ENCODE data around the gene SUPT4H1.
A peak's percentile ranks its signal among the peaks of the same experiment; 100 is the strongest.

Gene SUPT4H1

DNA sequence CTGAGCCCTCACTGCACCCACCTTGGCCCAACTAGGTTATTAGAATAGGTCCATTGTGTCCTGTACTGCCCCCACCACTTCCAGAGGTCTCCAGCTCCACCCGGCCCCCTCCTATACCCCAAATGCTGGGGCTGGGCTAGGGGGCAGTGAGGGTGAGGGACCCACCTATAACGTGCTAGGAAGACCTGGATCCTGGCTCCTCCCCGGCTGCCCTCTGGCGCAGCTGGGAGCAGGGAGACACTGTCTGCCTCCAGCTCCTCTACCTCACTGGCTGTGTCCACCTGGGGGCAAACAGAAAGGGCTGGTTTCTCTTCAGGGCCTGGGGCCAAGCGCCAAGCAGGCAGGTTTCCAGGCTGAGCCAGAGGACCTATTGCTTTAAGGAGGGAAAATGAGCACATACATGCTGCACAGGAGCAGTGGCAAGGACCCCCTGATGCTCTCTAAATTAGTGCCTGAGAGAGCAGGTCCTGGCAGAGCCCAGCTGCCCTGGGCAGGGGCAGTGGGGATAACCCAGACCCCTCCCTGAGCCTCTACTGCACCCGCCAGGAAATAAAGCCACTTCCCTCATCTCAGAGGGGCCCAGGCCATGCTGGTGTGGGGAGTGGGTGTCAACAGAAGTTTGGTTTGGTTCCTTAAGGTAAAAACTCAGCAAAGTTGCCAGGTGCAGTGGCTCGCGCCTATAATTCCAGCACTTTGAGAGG, 35.6 kb downstream of the SUPT4H1 start:
- DNase-seq: no peak

DNA sequence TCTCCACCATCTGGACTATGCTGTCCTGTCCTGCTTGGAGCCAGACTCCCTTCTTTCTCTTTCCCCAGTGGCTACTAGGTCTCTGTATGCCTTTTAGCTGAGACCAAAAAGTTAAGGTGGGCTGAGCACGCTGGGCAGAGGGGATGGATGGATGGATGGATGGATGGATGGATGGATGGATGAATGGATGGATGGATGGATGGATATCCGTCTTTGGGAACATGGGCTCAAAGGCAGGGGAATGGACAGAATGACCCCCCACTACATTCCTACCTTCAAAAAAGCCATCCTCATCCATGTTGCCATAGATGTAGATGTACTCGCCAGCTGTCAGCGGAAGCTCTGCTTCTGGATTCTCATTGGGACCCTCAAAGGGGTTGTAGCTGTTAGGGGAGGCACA, 36.3 kb downstream of the SUPT4H1 start:
- DNase-seq: no peak

- no peak for DNase-seq
These were observed 36.7 kb downstream of the SUPT4H1 start for GRCh38 chr17:58315281-58315711.

DNA sequence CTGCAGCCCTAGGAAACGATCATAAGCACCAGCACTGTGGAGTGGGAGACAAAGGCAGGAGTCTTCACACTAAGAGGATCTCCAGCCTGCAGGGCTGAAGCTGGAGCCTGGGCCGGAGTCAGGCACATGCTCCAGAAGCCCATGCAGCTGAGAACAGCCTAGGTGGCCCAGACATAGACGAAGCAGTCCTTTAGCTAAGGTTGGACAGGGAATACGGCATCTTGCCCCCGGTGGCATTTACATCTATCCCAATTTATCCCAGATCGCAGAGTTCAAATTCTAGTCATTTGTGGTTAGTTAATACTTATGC, 37.3 kb downstream of the SUPT4H1 start:
- DNase-seq: no peak

- DNase-seq: no peak
These were observed 37.9 kb downstream of the SUPT4H1 start for GRCh38 chr17:58313815-58314705.

- DNase-seq: no peak
These were observed 39.2 kb downstream of the SUPT4H1 start for GRCh38 chr17:58312829-58313228.

DNA sequence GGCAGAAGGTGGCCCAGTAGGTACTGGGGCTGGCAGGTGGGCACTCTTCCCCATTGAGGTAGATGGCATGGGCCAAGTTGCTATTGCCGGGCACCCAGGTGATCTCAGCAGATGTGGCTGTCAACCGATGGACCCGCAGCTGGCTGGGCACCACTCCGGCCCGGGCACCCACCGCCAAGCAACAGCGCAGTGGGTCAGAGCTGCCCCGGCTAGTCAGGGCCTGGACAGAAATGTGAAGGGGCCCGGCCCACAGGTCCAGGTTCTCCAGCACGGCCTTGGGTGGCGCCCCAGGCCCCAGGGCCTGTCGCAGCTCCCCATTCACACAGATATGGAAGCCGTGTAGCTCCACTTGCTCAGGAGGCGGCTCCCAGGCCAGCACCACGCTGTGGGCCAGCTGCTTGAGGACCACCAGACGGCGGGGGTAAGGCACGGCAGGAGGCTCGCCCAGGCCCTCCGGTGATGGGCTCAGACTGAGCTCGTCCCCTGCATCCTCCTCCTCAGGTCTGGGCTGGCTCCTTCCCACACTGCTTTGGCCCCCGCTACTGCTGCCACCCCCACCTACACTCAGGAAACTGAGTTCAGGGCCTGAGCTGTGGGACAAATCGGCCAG, 39.9 kb downstream of the SUPT4H1 start:
- no peak for DNase-seq

DNA sequence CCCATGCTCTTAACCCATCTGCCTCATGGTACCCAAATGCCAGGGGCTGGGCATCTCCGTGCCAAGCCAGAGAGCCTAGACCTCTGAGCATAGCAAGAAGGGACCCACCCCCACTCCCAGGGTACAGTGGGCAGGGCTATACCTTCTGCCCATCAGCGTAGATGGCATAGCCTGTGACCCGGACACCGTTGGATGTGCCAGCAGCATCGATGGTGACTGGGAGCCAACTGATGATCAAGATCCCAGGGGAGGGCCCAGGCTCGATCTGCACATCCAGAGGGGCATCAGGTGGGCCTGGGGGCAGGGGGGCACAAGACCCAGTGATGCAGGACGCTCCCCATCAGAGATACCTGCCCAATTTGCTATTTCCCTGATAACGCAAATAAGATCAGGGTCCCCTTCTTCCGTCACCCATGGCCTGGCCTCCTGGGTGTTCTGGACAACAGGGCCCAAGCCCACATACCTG, 40.5 kb downstream of the SUPT4H1 start:
- no peak for DNase-seq

DNA sequence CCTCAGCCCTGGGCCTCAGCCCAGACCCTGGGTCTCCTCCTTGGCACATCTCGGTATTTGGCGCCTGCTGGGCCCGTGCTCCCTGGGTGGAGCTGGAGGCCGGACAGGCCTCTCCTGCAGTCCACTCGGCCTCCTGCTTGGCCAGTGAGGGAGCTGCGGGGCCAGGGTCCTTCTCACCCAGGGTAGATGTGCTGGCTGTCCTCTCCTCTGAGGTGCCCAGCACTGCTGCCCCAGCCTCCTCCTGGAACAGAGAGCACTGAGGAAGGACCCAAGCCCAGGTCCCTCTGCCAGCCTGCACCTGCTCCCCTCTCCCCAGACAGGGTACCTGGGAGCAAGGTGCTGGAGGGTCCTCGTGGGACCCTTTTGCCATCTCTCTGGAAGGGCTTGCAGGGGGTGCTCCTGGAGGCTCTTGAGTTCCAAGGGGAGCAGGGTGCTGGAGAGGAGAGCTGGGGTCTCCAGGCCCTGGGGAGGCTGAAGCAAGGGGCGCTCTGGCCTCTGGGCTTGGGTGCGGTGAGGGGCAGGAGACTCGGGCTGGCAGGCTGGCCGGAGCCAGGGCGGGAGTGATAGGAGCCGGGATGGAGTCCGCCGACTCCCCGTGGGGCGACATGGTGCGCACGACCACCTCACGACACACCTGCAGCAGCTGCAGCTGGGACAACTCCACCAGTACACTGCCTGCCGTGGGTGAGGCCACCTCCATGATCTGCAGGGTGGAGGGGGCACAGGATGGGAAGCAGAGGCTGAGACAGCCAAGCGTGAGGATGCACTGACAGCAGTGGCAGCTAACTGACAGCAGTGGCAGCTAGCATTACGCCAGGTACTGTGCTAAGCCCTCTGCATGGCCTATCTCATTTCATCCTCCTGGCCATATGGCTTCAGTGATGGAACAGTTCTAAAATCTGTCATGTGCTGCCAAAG, 41.2 kb downstream of the SUPT4H1 start:
- DNase-seq: no peak

- DNase-seq: no peak
These were observed 42.1 kb downstream of the SUPT4H1 start for GRCh38 chr17:58309918-58310259.

GRCh38 chr17:58308985-58309917, 42.8 kb downstream of the SUPT4H1 start:
- no peak for DNase-seq

- no peak for DNase-seq
These were observed 43.6 kb downstream of the SUPT4H1 start for GRCh38 chr17:58308173-58308984.

DNA sequence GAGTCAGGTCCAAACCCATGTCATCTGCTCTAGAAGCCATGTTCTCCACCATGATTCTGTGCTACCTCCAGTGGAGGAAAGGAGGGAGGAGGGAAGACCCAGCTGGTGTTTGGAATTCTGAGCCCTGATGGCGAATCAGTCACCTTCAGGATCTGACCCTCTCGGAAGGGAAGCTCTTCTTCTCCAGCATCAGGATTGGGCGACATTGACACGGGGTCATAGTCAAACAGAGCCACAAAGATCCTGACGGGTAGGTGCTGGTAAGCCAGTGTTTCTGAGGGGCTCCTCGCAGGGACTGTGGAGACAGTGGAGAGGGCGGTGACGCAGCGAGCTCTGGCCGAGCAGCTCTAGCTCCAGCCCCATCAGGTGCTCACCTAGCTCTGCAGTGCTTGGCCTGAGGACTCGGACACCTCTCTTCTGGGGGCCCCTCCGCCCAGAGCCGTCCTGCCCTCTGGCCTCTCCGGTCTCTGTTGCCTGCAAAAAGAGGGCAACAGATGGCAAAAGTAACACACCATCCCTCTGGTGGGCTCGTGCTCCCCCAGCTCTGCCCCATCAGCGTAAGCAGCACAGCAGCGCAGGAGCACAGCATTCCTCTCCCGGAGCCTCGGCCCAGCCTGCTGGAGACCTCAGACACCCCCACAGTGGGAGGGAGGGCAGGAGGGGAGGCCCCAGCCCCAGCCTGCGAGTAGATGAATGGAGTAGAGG, 44.4 kb downstream of the SUPT4H1 start:
- no peak for DNase-seq

- no peak for DNase-seq
These were observed 45.7 kb downstream of the SUPT4H1 start for GRCh38 chr17:58306131-58306951.

GRCh38 chr17:58305626-58306025, 46.4 kb downstream of the SUPT4H1 start:
- no peak for DNase-seq

DNA sequence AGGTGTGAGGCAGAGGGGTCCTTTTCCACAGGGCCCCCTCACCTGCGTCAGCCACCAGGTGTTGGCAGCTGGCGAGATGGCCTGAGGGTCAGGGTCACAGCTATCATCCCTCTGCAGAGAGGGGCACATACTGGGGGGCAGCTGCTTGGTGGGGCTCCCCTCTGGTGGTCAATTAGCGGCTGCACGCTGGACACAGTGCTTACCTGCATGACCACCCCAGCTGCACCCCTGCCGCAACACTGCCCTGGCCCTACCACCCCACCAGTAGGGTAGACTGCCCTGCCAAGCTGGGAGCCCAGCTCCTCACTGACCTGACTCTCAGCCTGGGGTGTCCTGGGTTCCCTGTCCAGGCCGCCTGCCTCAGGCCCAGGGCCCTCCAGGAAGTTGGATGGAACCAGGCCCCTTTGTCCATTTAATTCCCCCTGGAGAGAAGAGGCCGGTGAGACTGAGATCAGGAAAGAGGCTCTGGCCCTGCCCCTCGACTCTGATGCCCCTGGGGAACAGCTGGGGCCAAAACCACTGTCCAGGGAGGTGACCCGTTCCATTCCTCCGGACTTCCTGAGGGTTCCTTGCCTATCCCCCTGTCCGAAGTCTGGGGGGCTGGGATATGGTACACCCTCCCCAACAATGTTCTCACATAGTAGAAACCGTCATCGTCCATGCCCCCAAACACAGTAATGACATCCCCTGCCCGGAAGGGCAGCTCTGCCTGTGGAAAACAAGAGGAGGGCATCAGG, 47.1 kb downstream of the SUPT4H1 start:
- no peak for DNase-seq

GRCh38 chr17:58303971-58304749, 47.8 kb downstream of the SUPT4H1 start:
- peak; percentile 46 to 48 for DNase-seq

Measured in activated CD4-positive, alpha-beta T cell treated with anti-CD3 and anti-CD28 coated beads, Interleukin-2, amount 50 U/mL, for 4 hours (primary cell).